ENCODE measurements around the gene POLRMT.

The POLRMT gene

DNA sequence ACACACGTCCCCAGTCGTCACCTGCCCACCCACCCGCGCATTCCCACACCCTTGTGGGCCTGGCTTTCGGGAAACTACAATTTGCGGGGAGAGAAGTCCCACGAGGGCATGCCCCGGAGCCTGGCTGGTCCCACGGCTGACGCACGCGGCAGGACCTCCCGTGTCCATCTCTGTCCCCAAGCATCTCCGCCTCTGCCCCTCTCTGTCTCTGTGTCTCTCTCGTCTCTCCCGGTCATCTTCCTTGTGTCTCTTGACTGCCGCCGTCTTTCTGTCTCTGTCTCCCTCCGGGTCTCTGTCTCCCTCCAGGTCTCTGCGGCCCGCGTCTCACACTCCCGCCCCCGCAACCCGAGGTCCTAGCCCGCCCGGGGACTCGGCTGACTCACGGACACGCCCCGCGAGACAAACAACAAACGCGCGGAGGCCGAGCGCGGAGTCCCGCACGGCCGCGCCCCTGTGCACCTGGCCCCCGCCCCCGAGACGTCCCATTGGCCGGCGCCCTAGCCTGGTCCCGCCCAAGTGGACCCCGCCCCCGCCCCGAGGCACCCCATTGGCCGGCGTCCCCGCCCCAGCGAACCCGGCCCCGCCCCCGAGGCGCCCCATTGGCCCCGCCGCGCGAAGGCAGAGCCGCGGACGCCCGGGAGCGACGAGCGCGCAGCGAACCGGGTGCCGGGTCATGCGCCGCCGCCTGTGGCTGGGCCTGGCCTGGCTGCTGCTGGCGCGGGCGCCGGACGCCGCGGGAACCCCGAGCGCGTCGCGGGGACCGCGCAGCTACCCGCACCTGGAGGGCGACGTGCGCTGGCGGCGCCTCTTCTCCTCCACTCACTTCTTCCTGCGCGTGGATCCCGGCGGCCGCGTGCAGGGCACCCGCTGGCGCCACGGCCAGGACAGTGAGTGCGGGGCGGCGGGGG, 6.2 kb upstream of the POLRMT start, which contains the start of gene FGF22:
Gene FGF22, plus strand, starts transcription at position 627 of the 908 bp plus-strand sequence. Its CDS starts 47 bp downstream, at position 674.
- H3K4me1 ChIP-seq (ENCODE audit: control insufficient read depth, insufficient read depth, low read length) = no peaks in the 10 kb centered on the region
- no peaks in the 10 kb centered on the region for H3K9me3 ChIP-seq (ENCODE audit: control insufficient read depth, insufficient read depth, low read depth, low read length)
- CTCF ChIA-PET = no interaction called here
- no peaks in the 10 kb centered on the region for H3K36me3 ChIP-seq (ENCODE audit: control insufficient read depth in 2 of 2, insufficient read depth in 1 of 2, low read length in 2 of 2)
- POLR2A ChIA-PET = no interaction called here
- H3K4me3 ChIP-seq (ENCODE audit: low read depth, low read length) = peak within 1 kb of the TSS; percentile 44
- H3K27ac ChIP-seq (ENCODE audit: extremely low read depth, low read depth, low read length) = no peak within 1 kb of the TSS
- no peak for TF ChIP-seq ZNF311 (tag by site-specific recombination; IDR thresholded peaks at IDR 0.05; ENCODE audit: borderline replicate concordance)
- no peak for TF ChIP-seq ZNF600 (tag by site-specific recombination; IDR thresholded peaks at IDR 0.05)
- peak; percentile 77 for TF ChIP-seq KLF1 (tag by site-specific recombination; IDR thresholded peaks at IDR 0.05)
- TF ChIP-seq, protein P1, sequence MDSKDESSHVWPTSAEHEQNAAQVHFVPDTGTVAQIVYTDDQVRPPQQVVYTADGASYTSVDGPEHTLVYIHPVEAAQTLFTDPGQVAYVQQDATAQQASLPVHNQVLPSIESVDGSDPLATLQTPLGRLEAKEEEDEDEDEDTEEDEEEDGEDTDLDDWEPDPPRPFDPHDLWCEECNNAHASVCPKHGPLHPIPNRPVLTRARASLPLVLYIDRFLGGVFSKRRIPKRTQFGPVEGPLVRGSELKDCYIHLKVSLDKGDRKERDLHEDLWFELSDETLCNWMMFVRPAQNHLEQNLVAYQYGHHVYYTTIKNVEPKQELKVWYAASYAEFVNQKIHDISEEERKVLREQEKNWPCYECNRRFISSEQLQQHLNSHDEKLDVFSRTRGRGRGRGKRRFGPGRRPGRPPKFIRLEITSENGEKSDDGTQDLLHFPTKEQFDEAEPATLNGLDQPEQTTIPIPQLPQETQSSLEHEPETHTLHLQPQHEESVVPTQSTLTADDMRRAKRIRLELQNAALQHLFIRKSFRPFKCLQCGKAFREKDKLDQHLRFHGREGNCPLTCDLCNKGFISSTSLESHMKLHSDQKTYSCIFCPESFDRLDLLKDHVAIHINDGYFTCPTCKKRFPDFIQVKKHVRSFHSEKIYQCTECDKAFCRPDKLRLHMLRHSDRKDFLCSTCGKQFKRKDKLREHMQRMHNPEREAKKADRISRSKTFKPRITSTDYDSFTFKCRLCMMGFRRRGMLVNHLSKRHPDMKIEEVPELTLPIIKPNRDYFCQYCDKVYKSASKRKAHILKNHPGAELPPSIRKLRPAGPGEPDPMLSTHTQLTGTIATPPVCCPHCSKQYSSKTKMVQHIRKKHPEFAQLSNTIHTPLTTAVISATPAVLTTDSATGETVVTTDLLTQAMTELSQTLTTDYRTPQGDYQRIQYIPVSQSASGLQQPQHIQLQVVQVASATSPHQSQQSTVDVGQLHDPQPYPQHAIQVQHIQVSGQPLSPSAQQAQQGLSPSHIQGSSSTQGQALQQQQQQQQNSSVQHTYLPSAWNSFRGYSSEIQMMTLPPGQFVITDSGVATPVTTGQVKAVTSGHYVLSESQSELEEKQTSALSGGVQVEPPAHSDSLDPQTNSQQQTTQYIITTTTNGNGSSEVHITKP (tag by site-specific recombination; IDR thresholded peaks at IDR 0.05) = no peak
- no peak for TF ChIP-seq GFI1B (tag by site-specific recombination; IDR thresholded peaks at IDR 0.05)
- TF ChIP-seq, protein P2, sequence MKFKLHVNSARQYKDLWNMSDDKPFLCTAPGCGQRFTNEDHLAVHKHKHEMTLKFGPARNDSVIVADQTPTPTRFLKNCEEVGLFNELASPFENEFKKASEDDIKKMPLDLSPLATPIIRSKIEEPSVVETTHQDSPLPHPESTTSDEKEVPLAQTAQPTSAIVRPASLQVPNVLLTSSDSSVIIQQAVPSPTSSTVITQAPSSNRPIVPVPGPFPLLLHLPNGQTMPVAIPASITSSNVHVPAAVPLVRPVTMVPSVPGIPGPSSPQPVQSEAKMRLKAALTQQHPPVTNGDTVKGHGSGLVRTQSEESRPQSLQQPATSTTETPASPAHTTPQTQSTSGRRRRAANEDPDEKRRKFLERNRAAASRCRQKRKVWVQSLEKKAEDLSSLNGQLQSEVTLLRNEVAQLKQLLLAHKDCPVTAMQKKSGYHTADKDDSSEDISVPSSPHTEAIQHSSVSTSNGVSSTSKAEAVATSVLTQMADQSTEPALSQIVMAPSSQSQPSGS (tag by site-specific recombination; IDR thresholded peaks at IDR 0.05; ENCODE audit: low read depth) = no peak
- TF ChIP-seq EGR2 (tag by site-specific recombination; IDR thresholded peaks at IDR 0.05; ENCODE audit: low read depth) = peak; percentile 83
- TF ChIP-seq ZNF571 (tag by site-specific recombination; IDR thresholded peaks at IDR 0.05) = no peak
- TF ChIP-seq, protein P3, sequence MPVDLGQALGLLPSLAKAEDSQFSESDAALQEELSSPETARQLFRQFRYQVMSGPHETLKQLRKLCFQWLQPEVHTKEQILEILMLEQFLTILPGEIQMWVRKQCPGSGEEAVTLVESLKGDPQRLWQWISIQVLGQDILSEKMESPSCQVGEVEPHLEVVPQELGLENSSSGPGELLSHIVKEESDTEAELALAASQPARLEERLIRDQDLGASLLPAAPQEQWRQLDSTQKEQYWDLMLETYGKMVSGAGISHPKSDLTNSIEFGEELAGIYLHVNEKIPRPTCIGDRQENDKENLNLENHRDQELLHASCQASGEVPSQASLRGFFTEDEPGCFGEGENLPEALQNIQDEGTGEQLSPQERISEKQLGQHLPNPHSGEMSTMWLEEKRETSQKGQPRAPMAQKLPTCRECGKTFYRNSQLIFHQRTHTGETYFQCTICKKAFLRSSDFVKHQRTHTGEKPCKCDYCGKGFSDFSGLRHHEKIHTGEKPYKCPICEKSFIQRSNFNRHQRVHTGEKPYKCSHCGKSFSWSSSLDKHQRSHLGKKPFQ (tag by site-specific recombination; IDR thresholded peaks at IDR 0.05) = no peak
- no peak for TF ChIP-seq ZNF174 (tag by site-specific recombination; IDR thresholded peaks at IDR 0.05)
- no peak for TF ChIP-seq REPIN1 (tag by site-specific recombination; IDR thresholded peaks at IDR 0.05; ENCODE audit: low read depth)
- TF ChIP-seq ZNF660 (tag by site-specific recombination; IDR thresholded peaks at IDR 0.05) = no peak
- TF ChIP-seq ZNF785 (tag by site-specific recombination; IDR thresholded peaks at IDR 0.05) = no peak
- no peak for TF ChIP-seq ZNF776 (tag by site-specific recombination; IDR thresholded peaks at IDR 0.05; ENCODE audit: borderline replicate concordance)
- TF ChIP-seq, protein P4, sequence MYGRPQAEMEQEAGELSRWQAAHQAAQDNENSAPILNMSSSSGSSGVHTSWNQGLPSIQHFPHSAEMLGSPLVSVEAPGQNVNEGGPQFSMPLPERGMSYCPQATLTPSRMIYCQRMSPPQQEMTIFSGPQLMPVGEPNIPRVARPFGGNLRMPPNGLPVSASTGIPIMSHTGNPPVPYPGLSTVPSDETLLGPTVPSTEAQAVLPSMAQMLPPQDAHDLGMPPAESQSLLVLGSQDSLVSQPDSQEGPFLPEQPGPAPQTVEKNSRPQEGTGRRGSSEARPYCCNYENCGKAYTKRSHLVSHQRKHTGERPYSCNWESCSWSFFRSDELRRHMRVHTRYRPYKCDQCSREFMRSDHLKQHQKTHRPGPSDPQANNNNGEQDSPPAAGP (tag by site-specific recombination; IDR thresholded peaks at IDR 0.05) = peak; percentile 40; the same call in 1 of the 2 replicates
- TF ChIP-seq ZNF510 (tag by site-specific recombination; IDR thresholded peaks at IDR 0.05; ENCODE audit: insufficient replicate concordance) = no peak
- no peak for TF ChIP-seq ZNF140 (tag by site-specific recombination; IDR thresholded peaks at IDR 0.05)
- TF ChIP-seq, protein P5, sequence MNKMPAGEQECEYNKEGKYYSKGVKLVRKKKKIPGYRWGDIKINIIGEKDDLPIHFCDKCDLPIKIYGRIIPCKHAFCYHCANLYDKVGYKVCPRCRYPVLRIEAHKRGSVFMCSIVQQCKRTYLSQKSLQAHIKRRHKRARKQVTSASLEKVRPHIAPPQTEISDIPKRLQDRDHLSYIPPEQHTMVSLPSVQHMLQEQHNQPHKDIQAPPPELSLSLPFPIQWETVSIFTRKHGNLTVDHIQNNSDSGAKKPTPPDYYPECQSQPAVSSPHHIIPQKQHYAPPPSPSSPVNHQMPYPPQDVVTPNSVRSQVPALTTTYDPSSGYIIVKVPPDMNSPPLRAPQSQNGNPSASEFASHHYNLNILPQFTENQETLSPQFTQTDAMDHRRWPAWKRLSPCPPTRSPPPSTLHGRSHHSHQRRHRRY (tag by site-specific recombination; IDR thresholded peaks at IDR 0.05) = peak; percentile 62; the same call in 1 of the 2 replicates
- TF ChIP-seq WT1 (tag by site-specific recombination; IDR thresholded peaks at IDR 0.05) = no peak
- TF ChIP-seq KLF9 (tag by site-specific recombination; IDR thresholded peaks at IDR 0.05; ENCODE audit: low read depth) = peak; percentile 75
- no peak for TF ChIP-seq SALL2 (tag by site-specific recombination; IDR thresholded peaks at IDR 0.05; ENCODE audit: borderline replicate concordance)
- no peak for TF ChIP-seq ZFP37 (tag by site-specific recombination; IDR thresholded peaks at IDR 0.05)
- TF ChIP-seq ZNF544 (tag by site-specific recombination; IDR thresholded peaks at IDR 0.05) = no peak
- TF ChIP-seq ZNF121 (tag by site-specific recombination; IDR thresholded peaks at IDR 0.05) = no peak
- TF ChIP-seq, protein P6, sequence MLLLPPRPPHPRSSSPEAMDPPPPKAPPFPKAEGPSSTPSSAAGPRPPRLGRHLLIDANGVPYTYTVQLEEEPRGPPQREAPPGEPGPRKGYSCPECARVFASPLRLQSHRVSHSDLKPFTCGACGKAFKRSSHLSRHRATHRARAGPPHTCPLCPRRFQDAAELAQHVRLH (tag by site-specific recombination; IDR thresholded peaks at IDR 0.05) = no peak
- no peak for TF ChIP-seq BCL11B (tag by site-specific recombination; IDR thresholded peaks at IDR 0.05; ENCODE audit: low read depth)
- no peak for TF ChIP-seq SCRT2 (tag by site-specific recombination; IDR thresholded peaks at IDR 0.05)
